ENCODE data around the gene DGKZ. TPM values are rescaled to one million over a fixed set of nuclear protein-coding genes. Genes with fewer than 3 reads are reported as not detected.

The DGKZ gene
- polyA plus RNA-seq, 3 donors: 30.4 to 217 (median 33.4) TPM

DNA sequence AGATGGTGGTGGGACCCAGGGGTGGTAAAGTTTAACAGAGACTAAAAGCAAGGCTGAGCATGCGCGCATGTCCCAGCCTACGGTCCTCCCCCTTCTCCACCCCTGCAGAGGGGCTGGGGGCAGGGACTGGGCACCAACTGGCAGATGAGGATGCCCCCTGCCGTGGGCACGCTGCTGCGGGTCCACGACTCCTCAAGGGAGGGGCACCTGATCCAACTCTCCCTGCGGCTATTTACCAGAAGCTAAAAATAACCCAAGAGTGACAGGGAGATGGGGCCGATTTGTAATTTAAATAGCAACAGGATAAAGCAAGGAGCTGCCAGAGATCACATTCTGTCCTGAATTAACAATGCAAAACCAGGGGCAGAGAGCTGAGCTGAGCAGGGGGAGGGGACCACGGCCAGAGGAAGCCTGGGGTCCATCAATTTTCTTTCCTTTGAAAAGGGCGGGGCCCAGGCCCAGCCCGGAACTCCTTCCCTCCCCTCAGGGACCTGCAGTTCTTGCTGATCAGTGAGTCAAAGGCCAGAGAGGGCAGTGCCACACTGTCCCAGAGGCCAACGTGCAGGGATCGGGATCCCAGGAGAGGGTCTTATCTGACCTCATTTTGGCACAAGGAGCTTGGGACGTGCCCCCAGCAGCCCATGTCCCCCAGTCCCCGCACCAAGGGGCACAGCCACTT is 8.1 kb upstream of the DGKZ start:
- DNase-seq: no peak
- H3K27me3 ChIP-seq (ENCODE audit: control insufficient read depth in 2 of 2, insufficient read depth in 2 of 2, low read length in 2 of 2): peaks cover 0 to 5% of the 10 kb centered on the region in 2 donors
- TF ChIP-seq, protein P1, sequence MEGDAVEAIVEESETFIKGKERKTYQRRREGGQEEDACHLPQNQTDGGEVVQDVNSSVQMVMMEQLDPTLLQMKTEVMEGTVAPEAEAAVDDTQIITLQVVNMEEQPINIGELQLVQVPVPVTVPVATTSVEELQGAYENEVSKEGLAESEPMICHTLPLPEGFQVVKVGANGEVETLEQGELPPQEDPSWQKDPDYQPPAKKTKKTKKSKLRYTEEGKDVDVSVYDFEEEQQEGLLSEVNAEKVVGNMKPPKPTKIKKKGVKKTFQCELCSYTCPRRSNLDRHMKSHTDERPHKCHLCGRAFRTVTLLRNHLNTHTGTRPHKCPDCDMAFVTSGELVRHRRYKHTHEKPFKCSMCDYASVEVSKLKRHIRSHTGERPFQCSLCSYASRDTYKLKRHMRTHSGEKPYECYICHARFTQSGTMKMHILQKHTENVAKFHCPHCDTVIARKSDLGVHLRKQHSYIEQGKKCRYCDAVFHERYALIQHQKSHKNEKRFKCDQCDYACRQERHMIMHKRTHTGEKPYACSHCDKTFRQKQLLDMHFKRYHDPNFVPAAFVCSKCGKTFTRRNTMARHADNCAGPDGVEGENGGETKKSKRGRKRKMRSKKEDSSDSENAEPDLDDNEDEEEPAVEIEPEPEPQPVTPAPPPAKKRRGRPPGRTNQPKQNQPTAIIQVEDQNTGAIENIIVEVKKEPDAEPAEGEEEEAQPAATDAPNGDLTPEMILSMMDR (IDR thresholded peaks at IDR 0.05): no peak
- no peaks in the 10 kb centered on the region for H3K9me3 ChIP-seq (replicated peaks in 1 of 2; ENCODE audit: control insufficient read depth in 1 of 2, insufficient read depth in 1 of 2, low read length in 2 of 2)
- no peaks in the 10 kb centered on the region for H3K36me3 ChIP-seq (replicated peaks in 1 of 2; ENCODE audit: control insufficient read depth in 1 of 2, insufficient read depth in 2 of 2, low read length in 2 of 2)
- peak overlapping the region; percentile 53 for H2AFZ ChIP-seq (ENCODE audit: insufficient read depth, low read depth, low read length, poor library complexity, severe bottlenecking)
- Mint-ChIP-seq H3K27me3 (ENCODE audit: low read depth in 3 of 3) (peaks cover 7 to 14% (median 11%) of the 10 kb centered on the region in 3 donors), H3K36me3 (peaks cover 0 to 2% of the 10 kb centered on the region in 2 donors), H3K27ac (peak overlapping the region in 6 of 7 donors; percentile 30 to 88 (median 74)), H3K4me3 (peak overlapping the region; percentile 61 to 85), H3K4me1 (peaks cover 98% of the 10 kb centered on the region), H3K9me3 (peaks cover 0 to 1% (median 0%) of the 10 kb centered on the region in 7 donors)
- intact Hi-C loops (cut with micrococcal nuclease): no loop called here
- H3K4me3 ChIP-seq (replicated peaks in 1 of 3; ENCODE audit: low read depth in 2 of 3, low read length in 3 of 3): peak overlapping the region in 1 of 3 experiments; percentile 60
- WGBS (ENCODE audit: insufficient coverage): 27% methylated on average over 10 of the region's 16 CpGs
- peaks cover 13% of the 10 kb centered on the region for H3K79me2 ChIP-seq (ENCODE audit: insufficient read depth, low read length)
- no peak overlapping the region for H3K9ac ChIP-seq (ENCODE audit: insufficient read depth, low read length, poor library complexity, severe bottlenecking)
- peak overlapping the region; percentile 54 for H3K4me2 ChIP-seq (replicated peaks; ENCODE audit: extremely low read depth, low read length, poor library complexity, severe bottlenecking)
- peak overlapping the region; percentile 37 to 62 for H3K27ac ChIP-seq (ENCODE audit: low read depth in 1 of 2, low read length in 2 of 2)
- H4K20me1 ChIP-seq (ENCODE audit: insufficient read depth, low read length): no peaks in the 10 kb centered on the region
- H3K4me1 ChIP-seq (ENCODE audit: control insufficient read depth in 1 of 2, insufficient read depth in 2 of 2, low read length in 2 of 2): peaks cover 96 to 97% of the 10 kb centered on the region in 2 donors

DNA sequence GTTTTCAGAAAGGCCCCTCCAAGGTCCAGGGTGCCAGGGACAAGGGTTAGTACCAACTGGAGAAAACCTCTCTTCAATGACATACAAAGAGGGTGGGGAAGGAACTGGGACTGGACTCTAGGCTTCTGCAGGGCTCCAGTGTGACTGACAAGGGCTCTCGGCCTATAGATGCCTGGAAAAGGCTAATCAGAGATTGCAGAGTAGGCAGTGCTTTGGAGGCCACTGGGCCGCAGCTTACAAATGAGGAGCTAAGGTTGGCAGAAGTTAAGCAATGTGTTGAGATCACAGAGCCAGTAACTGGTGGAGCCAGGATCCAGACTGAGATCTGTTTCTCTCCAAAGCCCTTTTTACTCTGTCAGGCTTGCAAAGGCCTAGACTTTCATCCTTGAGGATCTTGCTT is 7.4 kb upstream of the DGKZ start:
- Mint-ChIP-seq H3K36me3 (peaks cover 0 to 2% of the 10 kb centered on the region in 2 donors), H3K9me3 (peaks cover 0 to 4% (median 0%) of the 10 kb centered on the region in 7 donors), H3K4me1 (peaks cover 98% of the 10 kb centered on the region), H3K4me3 (peak overlapping the region in 1 of 2 donors; percentile 3), H3K27me3 (ENCODE audit: low read depth in 3 of 3) (peaks cover 4 to 7% (median 5%) of the 10 kb centered on the region in 3 donors), H3K27ac (peak overlapping the region in 6 of 7 donors; percentile 10 to 79 (median 66))
- H3K4me2 ChIP-seq (replicated peaks; ENCODE audit: extremely low read depth, low read length, poor library complexity, severe bottlenecking): peak overlapping the region; percentile 54
- H3K36me3 ChIP-seq (replicated peaks in 1 of 2; ENCODE audit: control insufficient read depth in 1 of 2, insufficient read depth in 2 of 2, low read length in 2 of 2): no peaks in the 10 kb centered on the region
- H3K4me3 ChIP-seq (replicated peaks in 1 of 3; ENCODE audit: low read depth in 2 of 3, low read length in 3 of 3): peak overlapping the region in 1 of 3 experiments; percentile 60
- WGBS (ENCODE audit: insufficient coverage): 0% methylated on average over 1 of the region's 2 CpGs
- H2AFZ ChIP-seq (ENCODE audit: insufficient read depth, low read depth, low read length, poor library complexity, severe bottlenecking): peak overlapping the region; percentile 53
- peak in 2 of 3 donors; percentile 45 to 61 for DNase-seq
- no peaks in the 10 kb centered on the region for H4K20me1 ChIP-seq (ENCODE audit: insufficient read depth, low read length)
- intact Hi-C loops (cut with micrococcal nuclease): loop anchor here in 1 of 2 donors (10.0 kb wide), 1 partner anchor 215 kb away; the partner anchor contains the start of gene PHF21A
- peaks cover 20% of the 10 kb centered on the region for H3K79me2 ChIP-seq (ENCODE audit: insufficient read depth, low read length)
- no peaks in the 10 kb centered on the region for H3K9me3 ChIP-seq (replicated peaks in 1 of 2; ENCODE audit: control insufficient read depth in 1 of 2, insufficient read depth in 1 of 2, low read length in 2 of 2)
- H3K4me1 ChIP-seq (ENCODE audit: control insufficient read depth in 1 of 2, insufficient read depth in 2 of 2, low read length in 2 of 2): peaks cover 97 to 98% of the 10 kb centered on the region in 2 donors
- H3K27me3 ChIP-seq (ENCODE audit: control insufficient read depth in 2 of 2, insufficient read depth in 2 of 2, low read length in 2 of 2): no peaks in the 10 kb centered on the region
- TF ChIP-seq, protein P1 (IDR thresholded peaks at IDR 0.05): no peak
- peak overlapping the region; percentile 37 to 62 for H3K27ac ChIP-seq (ENCODE audit: low read depth in 1 of 2, low read length in 2 of 2)
- H3K9ac ChIP-seq (ENCODE audit: insufficient read depth, low read length, poor library complexity, severe bottlenecking): no peak overlapping the region

Measured in CD14-positive monocyte (primary cell).